A673 (cell line): ENCODE measurements around the gene GNA14. TPM values are rescaled to one million over a fixed set of nuclear protein-coding genes. Genes with fewer than 3 reads are reported as not detected.
A peak's percentile ranks its signal among the peaks of the same experiment; 100 is the strongest.
"Not testable (repeated sequence)": the region's sequence is repeated elsewhere in the genome, so short reads cannot be mapped to it uniquely, and the experiment has no call there.

ENCODE experiments used
- Bru-seq: library from RNA; stranded (reverse); fragments of 400-500 nt; gene quantifications from one replicate; lab custom pipeline; 2021; lab: Mats Ljungman, UMichigan
- BruChase-seq, 2 experiments: library from RNA; stranded (reverse); fragments of 400-500 nt; gene quantifications; one replicate each; lab custom pipeline; 2021; lab: Mats Ljungman, UMichigan
- BruUV-seq: library from RNA; stranded (reverse); fragments of 400-500 nt; replicated peaks from 2 replicates; lab custom pipeline; 2021; lab: Mats Ljungman, UMichigan
- CTCF ChIA-PET: fragments of 300-600 bp; sonication (Branson Sonifier 250); formaldehyde crosslinking; loops from one replicate; lab custom pipeline; 2022; ENCODE audit warnings: antibody characterized with exemption; lab: Charles Lee
- POLR2A ChIA-PET: fragments of 300-600 bp; sonication (Branson Sonifier 250); formaldehyde crosslinking; loops from one replicate; lab custom pipeline; 2022; ENCODE audit warnings: antibody characterized with exemption; ENCODE audit not compliant: low non-redundant PET; lab: Charles Lee
- DNase-seq: peaks from one replicate; pipeline ENCODE4 v3.0.0-alpha.2; 2015; ENCODE audit warnings: low spot score
- H3K27ac ChIP-seq: fragments of 200-600 bp; sonication (generic); 2 replicates; pipeline ENCODE4 v1.5.1; 2016; ENCODE audit warnings: mixed run types, low read depth, mild to moderate bottlenecking, mixed read lengths, antibody characterized with exemption, low read length; ENCODE audit not compliant: poor library complexity, severe bottlenecking
- H3K27me3 ChIP-seq: fragments of 200-600 bp; sonication (generic); replicated peaks from 2 replicates; pipeline ENCODE4 v1.6.1; 2017; ENCODE audit warnings: mixed run types, low read depth, mild to moderate bottlenecking, mixed read lengths, antibody characterized with exemption, low read length; ENCODE audit not compliant: insufficient read depth, poor library complexity
- H3K36me3 ChIP-seq: fragments of 200-600 bp; sonication (generic); 2 replicates; pipeline ENCODE4 v1.6.1; 2016; ENCODE audit warnings: mixed run types, mild to moderate bottlenecking, mixed read lengths, antibody characterized with exemption, low read length; ENCODE audit not compliant: insufficient read depth, poor library complexity, severe bottlenecking
- H3K4me1 ChIP-seq: fragments of 200-600 bp; sonication (generic); 2 replicates; pipeline ENCODE4 v1.6.1; 2017; ENCODE audit warnings: mixed run types, mild to moderate bottlenecking, mixed read lengths, antibody characterized with exemption, low read length; ENCODE audit not compliant: insufficient read depth, poor library complexity, severe bottlenecking
- H3K4me3 ChIP-seq: fragments of 200-600 bp; sonication (generic); 2 replicates; pipeline ENCODE4 v1.5.1; 2016; ENCODE audit warnings: low read depth, mixed run types, mild to moderate bottlenecking, mixed read lengths, low read length; ENCODE audit not compliant: poor library complexity, severe bottlenecking
- H3K9me3 ChIP-seq: fragments of 200-600 bp; sonication (generic); 2 replicates; pipeline ENCODE4 v1.6.1; 2016; ENCODE audit warnings: mixed run types, low read depth, mild to moderate bottlenecking, mixed read lengths, antibody characterized with exemption, low read length; ENCODE audit not compliant: poor library complexity, severe bottlenecking
- EZH2 ChIP-seq: fragments of 200-600 bp; sonication (generic); IDR thresholded peaks from 2 replicates; pipeline ENCODE4 v1.6.1; 2017; ENCODE audit warnings: borderline replicate concordance, low read depth, mild to moderate bottlenecking, mixed read lengths, antibody characterized with exemption, low read length; ENCODE audit not compliant: poor library complexity, severe bottlenecking
- intact Hi-C: fragments of 100-400 bp; cut with micrococcal nuclease; formaldehyde crosslinking; loops from one replicate; pipeline ENCODE4 v1.10.0; 2022; ENCODE audit not compliant: unreplicated experiment
- long read RNA-seq: library from polyadenylated mRNA; stranded (forward); transcript quantifications from one replicate; pipeline ENCODE4 v2.0.0, GENCODE V29; 2022
- total RNA-seq: library from RNA; stranded (reverse); gene quantifications from 2 replicates; pipeline ENCODE4 v1.2.3, GENCODE V29; 2021
- TF ChIP-seq, protein P1 (sequence below): fragments of 300-800, 200-600 bp; sonication (generic); conservative IDR thresholded peaks from 2 replicates; pipeline ENCODE4 v1.5.1; 2017; ENCODE audit warnings: low read depth, mild to moderate bottlenecking, antibody characterized with exemption, low read length, moderate library complexity, mixed read lengths

The GNA14 gene
- total RNA-seq, result 2.7 and 3.8 TPM in 2 replicates
- Bru-seq, nascent RNA, result percentile 35 among the genes with signal in this experiment
- BruChase-seq, experiment 1, labeled RNA remaining after a 2-hour chase, result percentile 34 among the genes with signal in this experiment
- BruChase-seq, experiment 2, labeled RNA remaining after a 6-hour chase, result percentile 37 among the genes with signal in this experiment
- long read RNA-seq, partial matches to known transcripts, result 3 of 5 reads
- long read RNA-seq, other reads (novel, unspliced or antisense), result 2 of 5 reads

DNA sequence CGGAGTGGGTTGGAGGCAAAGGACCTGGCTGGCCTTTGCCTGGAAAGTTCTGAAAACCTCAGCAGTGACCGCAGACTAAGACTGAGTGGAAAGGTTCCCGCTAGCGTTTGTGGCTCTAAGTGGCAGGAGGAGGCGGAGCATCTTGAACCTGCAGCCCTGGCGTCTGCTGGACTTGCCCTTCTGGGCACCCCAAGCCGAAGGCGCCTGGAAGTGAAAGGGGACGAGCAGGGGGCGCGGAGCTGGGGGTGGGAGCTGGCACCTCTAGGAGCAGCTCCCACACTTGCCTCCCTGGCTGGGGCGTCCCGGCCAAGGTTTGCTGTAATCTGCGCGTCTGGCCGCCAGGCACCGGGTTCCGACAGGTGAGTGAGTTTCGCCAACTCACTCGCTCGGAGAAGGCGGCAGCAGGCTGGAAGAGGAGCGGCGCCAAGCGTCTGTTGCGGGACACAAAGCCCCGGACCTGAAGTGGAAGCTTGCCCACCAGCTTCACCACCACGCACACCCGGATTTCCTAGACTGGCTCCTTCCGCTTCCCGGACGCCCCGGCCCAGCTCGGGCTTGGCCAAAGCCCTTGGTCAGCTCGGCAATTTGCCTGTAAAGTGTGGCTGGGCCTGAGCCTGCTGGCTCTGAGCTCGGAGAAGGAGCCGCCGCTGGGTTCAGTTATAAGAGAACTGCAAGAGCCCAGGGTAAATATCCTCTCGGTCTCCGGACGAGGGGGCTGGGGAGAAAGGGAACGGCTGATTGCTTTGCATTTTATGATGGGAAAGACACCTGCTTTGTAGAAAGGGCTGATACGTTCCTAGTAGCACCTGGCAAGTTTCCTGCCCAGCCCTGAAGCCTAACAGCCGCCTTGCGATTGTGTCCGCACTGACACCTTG, at the start of gene GNA14:
TSS of gene GNA14 (minus strand) at position 89 of the 875 bp plus-strand sequence. CDS start 529 bp downstream, outside the sequence.
- peaks cover 12% of the 10 kb centered on the region for H3K4me1 ChIP-seq
- no peak within 1 kb of the TSS for H3K27ac ChIP-seq
- ChIA-PET POLR2A (no interaction called here), CTCF (interaction anchor here (0.7 kb wide), 1 partner anchor 95 kb away, joined by 3 read pairs; no protein-coding TSS in a partner anchor)
- no peaks in the 10 kb centered on the region for H3K36me3 ChIP-seq
- H3K27me3 ChIP-seq, result no peaks in the 10 kb centered on the region
- no peaks in the 10 kb centered on the region for H3K9me3 ChIP-seq
- no peak within 1 kb of the TSS for H3K4me3 ChIP-seq
- TF ChIP-seq, protein P1, sequence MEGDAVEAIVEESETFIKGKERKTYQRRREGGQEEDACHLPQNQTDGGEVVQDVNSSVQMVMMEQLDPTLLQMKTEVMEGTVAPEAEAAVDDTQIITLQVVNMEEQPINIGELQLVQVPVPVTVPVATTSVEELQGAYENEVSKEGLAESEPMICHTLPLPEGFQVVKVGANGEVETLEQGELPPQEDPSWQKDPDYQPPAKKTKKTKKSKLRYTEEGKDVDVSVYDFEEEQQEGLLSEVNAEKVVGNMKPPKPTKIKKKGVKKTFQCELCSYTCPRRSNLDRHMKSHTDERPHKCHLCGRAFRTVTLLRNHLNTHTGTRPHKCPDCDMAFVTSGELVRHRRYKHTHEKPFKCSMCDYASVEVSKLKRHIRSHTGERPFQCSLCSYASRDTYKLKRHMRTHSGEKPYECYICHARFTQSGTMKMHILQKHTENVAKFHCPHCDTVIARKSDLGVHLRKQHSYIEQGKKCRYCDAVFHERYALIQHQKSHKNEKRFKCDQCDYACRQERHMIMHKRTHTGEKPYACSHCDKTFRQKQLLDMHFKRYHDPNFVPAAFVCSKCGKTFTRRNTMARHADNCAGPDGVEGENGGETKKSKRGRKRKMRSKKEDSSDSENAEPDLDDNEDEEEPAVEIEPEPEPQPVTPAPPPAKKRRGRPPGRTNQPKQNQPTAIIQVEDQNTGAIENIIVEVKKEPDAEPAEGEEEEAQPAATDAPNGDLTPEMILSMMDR, result no peak
- DNase-seq, result no peak
- intact Hi-C loops, result no loop called here
- BruUV-seq, result no TSS peak

DNA sequence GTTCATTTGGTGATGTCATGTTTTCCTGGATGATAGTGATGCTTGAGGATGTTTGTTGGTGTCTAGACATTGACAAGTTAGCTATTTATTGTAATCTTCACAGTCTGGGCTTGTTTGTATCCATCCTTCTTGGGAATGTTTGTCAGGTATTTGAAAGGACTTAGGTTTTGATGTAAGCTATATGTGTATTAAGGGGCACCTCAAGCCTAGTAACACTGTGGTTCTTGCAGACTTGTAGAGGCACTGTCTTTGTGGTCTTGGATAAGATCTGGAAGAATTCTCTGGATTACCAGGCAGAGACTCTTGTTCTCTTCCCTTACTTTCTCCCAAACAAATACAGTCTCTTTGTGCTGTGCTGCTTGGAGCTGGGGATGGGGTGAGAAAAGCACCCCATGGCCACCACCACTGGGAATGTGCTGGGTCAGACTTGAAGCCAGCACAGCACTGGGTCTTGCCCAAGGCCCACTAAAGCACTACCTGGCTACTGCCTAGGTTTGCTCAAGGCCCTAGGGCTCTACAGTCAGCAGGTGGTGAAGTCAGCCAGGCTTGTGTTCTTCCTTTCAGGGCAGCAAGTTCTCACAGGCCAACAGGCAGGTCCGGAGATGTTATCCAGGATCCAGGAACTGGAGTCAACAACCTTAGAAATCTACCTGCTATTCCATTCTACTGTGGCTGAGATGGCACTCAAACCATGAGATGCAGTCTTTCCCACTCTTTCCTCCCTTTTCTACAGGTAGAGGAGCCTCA, 49.3 kb upstream of the GNA14 start:
- intact Hi-C loops, result no loop called here
- ChIA-PET POLR2A (no interaction called here), CTCF (no interaction called here)
- H3K27me3 ChIP-seq, result no peaks in the 10 kb centered on the region
- BruUV-seq, result no TSS peak
- no peak for TF ChIP-seq EZH2
- TF ChIP-seq, protein P1, result no peak
- H3K4me1 ChIP-seq, result no peaks in the 10 kb centered on the region
- no peak overlapping the region for H3K4me3 ChIP-seq
- no peaks in the 10 kb centered on the region for H3K36me3 ChIP-seq
- no peak overlapping the region for H3K27ac ChIP-seq
- no peak for DNase-seq
- no peaks in the 10 kb centered on the region for H3K9me3 ChIP-seq

DNA sequence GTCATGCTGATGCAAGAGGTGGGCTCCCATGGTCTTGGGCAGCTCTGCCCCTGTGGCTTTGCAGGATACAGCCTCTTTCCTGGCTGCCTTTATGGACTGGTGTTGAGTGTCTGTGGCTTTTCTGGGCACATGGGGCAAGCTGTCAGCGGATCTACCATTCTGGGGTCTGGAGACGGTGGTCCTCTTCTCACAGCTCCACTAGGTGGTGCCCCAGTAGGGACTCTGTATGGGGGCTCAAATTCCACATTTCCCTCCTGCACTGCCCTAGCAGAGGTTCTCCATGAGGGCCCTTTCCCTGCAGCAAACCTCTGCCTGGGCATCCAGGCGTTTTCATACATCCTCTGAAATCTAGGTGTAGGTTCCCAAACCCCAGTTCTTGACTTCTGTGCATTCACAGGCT, 42.6 kb upstream of the GNA14 start:
- CTCF ChIA-PET, H3K36me3 ChIP-seq, H3K27me3 ChIP-seq, POLR2A ChIA-PET, BruUV-seq, H3K4me3 ChIP-seq, intact Hi-C loops, H3K9me3 ChIP-seq: not testable (repeated sequence)
- H3K27ac ChIP-seq, result peak overlapping the region; percentile 57
- peaks cover 11% of the 10 kb centered on the region for H3K4me1 ChIP-seq
- DNase-seq, result peak; percentile 33
- TF ChIP-seq, protein P1, result peak; percentile 37; the same call in 1 of the 2 replicates

DNA sequence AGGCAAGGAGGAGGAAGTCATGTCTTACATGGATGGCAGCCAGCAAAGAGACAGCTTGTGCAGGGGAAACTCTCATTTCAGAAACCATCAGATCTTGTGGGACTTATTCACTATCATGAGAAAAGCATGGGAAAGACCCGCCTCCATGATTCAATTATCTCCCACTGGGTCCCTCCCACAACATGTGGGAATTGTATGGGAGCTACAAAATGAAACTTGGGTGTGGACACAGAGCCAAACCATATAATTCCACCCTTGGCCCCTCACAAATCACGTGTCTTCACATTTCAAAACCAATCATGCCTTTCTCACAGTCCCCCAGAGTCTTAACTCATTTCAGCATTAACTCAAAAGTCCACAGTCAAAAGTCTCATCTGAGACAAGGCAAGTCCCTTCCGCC, 42.0 kb upstream of the GNA14 start:
- H3K36me3 ChIP-seq, H3K27me3 ChIP-seq, POLR2A ChIA-PET, H3K9me3 ChIP-seq, H3K4me3 ChIP-seq, BruUV-seq, CTCF ChIA-PET, intact Hi-C loops, H3K27ac ChIP-seq: not testable (repeated sequence)
- H3K4me1 ChIP-seq, result peaks cover 11% of the 10 kb centered on the region
- peak; percentile 27 for DNase-seq
